ENCODE results near the gene FNDC3B. TPM values are rescaled to one million over a fixed set of nuclear protein-coding genes. Genes with fewer than 3 reads are reported as not detected.

FNDC3B gene
- total and polyA plus RNA-seq, 9 of the 15 experiments (the other 6 are each of a cell fraction or from before 2014, with no cell fraction given): 7.0 to 35.8 (median 16.2) TPM

- TF ChIP-seq CHAMP1 (IDR thresholded peaks at IDR 0.05) (peak; percentile 32; the same call in 1 of the 2 replicates), ZNF766 (CRISPR knock-in tag; conservative IDR thresholded peaks at IDR 0.05) (0 out of 2 replicates have a peak, but pooled peaks have one; percentile 23), YY1 (IDR thresholded peaks at IDR 0.05; ENCODE audit: borderline replicate concordance in 1 of 3, control insufficient read depth in 1 of 3, extremely low read depth in 1 of 3, insufficient read depth in 3 of 3, insufficient read length in 1 of 3, insufficient replicate concordance in 2 of 3, low read depth in 1 of 3, low read length in 2 of 3) (peak in 2 of 3 experiments; percentile 14 to 80), ZNF384 (IDR thresholded peaks at IDR 0.05; ENCODE audit: low read depth, low read length) (no peak), SRSF1 (IDR thresholded peaks at IDR 0.05; ENCODE audit: low read depth, low read length) (no peak), PKNOX1 (IDR thresholded peaks at IDR 0.05) (peak; percentile 11; the same call in 1 of the 2 replicates), FUS (optimal IDR thresholded peaks at IDR 0.05; ENCODE audit: low read depth, low read length) (no peak), ZBED1 (IDR thresholded peaks at IDR 0.05) (no peak), EHMT2 (IDR thresholded peaks at IDR 0.05) (0 out of 2 replicates have a peak, but pooled peaks have one; percentile 9), IRF9 (tag; IDR thresholded peaks at IDR 0.05) (no peak), HOMEZ (CRISPR knock-in tag; IDR thresholded peaks at IDR 0.05) (no peak), MEIS2 (IDR thresholded peaks at IDR 0.05; ENCODE audit: partially characterized antibody) (peak; percentile 55), SMC3 (conservative IDR thresholded peaks at IDR 0.05; ENCODE audit: insufficient read depth, low read depth, low read length) (no peak), HES1 (IDR thresholded peaks at IDR 0.05; ENCODE audit: low read depth) (no peak)
Measured at GRCh38 chr3:172104471-172105072, 65.2 kb downstream of the FNDC3B start (continued).
